ENCODE data around the gene TM4SF20.

- TF ChIP-seq, protein P1, sequence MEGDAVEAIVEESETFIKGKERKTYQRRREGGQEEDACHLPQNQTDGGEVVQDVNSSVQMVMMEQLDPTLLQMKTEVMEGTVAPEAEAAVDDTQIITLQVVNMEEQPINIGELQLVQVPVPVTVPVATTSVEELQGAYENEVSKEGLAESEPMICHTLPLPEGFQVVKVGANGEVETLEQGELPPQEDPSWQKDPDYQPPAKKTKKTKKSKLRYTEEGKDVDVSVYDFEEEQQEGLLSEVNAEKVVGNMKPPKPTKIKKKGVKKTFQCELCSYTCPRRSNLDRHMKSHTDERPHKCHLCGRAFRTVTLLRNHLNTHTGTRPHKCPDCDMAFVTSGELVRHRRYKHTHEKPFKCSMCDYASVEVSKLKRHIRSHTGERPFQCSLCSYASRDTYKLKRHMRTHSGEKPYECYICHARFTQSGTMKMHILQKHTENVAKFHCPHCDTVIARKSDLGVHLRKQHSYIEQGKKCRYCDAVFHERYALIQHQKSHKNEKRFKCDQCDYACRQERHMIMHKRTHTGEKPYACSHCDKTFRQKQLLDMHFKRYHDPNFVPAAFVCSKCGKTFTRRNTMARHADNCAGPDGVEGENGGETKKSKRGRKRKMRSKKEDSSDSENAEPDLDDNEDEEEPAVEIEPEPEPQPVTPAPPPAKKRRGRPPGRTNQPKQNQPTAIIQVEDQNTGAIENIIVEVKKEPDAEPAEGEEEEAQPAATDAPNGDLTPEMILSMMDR (conservative IDR thresholded peaks at IDR 0.05), result no peak
- TF ChIP-seq EZH2 (IDR thresholded peaks at IDR 0.05; ENCODE audit: low read depth), result no peak
Measured at GRCh38 chr2:227414846-227415245, 35.7 kb upstream of the TM4SF20 start.

Measured in PC-9 (cell line).